Adipose tissue (tissue), 3 donors: Measurements from ENCODE around the gene AMPD3. TPM values are rescaled to one million over a fixed set of nuclear protein-coding genes. Genes with fewer than 3 reads are reported as not detected.
"Not testable (repeated sequence)": the region's sequence is repeated elsewhere in the genome, so short reads cannot be mapped to it uniquely, and the experiment has no call there.

Source experiments
- H3K27ac ChIP-seq: one replicate; pipeline ENCODE4 v1.5.1; 2013; ENCODE audit warnings: low read depth, low read length
- WGBS, 3 donors: extraction: QIAGEN DNeasy Blood & Tissue Kit; methylation state at CpG; one replicate each; pipeline ENCODE4 v1.1.7; 2013; 5-methylcytosine and 5-hydroxymethylcytosine counted together
- polyA plus RNA-seq, 3 donors: library from polyadenylated mRNA; stranded (reverse); fragments of 200-250 nt; gene quantifications; one replicate each; pipeline ENCODE4 v1.2.3, GENCODE V29; 2013
- donor health status: healthy with polysubstance abuse.
- donor health status: Bipolar disorder and iron deficiency.
- donor health status: healthy.

Gene AMPD3
- polyA plus RNA-seq, 3 donors: 1.6 to 5.2 (median 3.0) TPM

DNA sequence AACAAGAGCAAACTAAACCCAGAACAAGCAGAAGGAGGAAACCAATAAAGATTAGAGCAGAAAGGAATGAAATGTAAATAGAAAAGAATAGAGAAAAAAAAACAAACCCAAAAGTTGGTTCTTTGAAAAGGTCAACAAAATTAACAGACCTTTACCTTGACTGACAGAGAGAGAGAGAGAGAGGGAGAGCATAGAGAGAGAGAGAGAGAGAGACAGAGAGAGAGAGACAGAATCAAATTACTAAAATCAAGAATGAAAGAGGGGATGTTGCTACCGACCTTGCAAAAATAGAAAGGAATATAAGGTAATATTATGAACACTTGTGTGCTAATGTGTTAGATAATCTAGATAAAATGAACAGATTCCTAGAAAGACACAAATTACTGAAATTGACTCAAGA is 22.6 kb upstream of the AMPD3 start:
- H3K27ac ChIP-seq: no peak overlapping the region
- 36 to 71% (median 39%) methylated on average over 1 of the region's 1 CpG for WGBS, 3 donors

DNA sequence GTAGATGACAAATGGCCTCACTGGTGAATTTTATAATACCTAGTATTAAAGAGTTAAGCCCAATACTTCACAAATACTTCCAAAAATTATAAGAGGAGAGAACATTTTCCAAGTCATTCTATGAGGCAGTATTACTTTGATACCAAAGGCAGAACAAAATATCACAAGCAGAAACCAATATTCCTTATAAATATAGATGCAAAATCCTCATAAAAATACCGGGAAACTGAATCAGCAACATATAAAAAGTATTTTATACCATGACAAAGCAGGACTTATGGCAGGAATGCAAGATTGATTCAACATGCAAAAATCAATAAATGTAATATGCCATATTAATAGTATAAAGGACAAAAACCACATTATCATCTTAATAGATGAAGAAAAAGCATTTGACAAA is 22.1 kb upstream of the AMPD3 start:
- WGBS, 3 donors: 64 to 88% (median 86%) methylated on average over 1 of the region's 1 CpG
- no peak overlapping the region for H3K27ac ChIP-seq

DNA sequence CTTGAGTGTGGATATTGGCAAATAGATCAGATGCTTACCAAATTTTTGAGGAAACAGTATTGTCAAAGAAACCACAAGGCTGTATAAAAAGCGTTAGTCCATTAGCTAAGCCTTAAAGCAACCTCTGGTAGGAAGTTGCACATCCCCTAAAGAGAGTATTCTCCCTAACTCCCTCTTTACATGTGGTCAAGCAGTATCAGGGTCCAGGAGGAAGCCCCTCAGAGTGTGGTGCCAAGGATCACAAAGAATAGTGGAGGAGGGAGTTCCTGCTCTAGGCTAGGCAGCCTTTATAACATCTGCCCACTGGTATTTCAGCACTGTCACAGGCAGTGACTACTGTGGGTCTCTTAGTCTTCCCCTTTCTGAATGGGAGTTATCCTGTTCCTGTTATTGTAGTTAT is 18.8 kb upstream of the AMPD3 start:
- no peak overlapping the region for H3K27ac ChIP-seq
- WGBS, 3 donors: 41 to 67% (median 43%) methylated on average over 1 of the region's 1 CpG

GRCh38 chr11:10436683-10437082 is 18.4 kb upstream of the AMPD3 start:
- WGBS, 3 donors: 36 to 80% (median 59%) methylated on average over 1 of the region's 1 CpG
- not testable (repeated sequence) for H3K27ac ChIP-seq

GRCh38 chr11:10438458-10438857 is 16.6 kb upstream of the AMPD3 start:
- no peak overlapping the region for H3K27ac ChIP-seq

DNA sequence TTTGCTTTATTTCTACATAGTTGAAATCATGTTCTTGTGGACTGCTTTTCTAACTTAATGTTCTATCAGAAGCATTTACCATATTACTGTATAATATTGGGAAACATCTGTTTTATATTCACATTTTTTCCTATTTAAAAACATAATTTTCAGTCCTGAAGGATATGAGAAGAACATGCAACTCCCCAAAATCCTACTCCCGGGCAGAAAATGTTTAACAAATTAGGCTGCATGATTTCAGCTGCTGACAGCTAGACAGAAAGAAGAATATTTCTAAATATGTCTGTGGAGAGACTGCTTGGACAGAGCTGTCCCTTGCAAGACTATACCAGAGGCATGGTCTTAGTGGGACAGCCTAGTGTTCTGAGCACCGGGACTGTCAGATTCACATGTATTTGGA is 15.7 kb upstream of the AMPD3 start:
- no peak overlapping the region for H3K27ac ChIP-seq
- WGBS, 3 donors: 81 to 91% (median 86%) methylated on average over 2 of the region's 2 CpGs

DNA sequence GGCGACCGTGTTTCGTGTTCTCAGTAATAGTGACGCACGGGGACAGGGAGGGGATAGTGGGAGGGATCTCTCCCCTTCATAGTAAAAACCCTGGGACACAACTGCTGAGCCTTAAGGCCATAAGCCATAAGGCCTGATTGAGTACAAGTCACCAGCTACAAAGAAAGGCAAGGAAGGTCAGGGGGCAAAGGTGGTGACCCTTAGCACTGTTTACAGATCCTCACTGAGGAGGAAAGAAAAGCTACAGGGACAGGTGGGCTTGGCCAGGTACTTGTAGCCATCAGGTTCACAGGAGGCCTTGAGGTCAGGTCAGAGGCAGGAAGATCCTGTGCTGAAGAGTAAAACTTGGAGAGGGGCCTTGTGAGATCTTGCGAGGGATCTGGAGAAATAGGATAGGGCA is 15.1 kb upstream of the AMPD3 start:
- 80 to 96% (median 88%) methylated on average over 6 of the region's 6 CpGs for WGBS, 3 donors

DNA sequence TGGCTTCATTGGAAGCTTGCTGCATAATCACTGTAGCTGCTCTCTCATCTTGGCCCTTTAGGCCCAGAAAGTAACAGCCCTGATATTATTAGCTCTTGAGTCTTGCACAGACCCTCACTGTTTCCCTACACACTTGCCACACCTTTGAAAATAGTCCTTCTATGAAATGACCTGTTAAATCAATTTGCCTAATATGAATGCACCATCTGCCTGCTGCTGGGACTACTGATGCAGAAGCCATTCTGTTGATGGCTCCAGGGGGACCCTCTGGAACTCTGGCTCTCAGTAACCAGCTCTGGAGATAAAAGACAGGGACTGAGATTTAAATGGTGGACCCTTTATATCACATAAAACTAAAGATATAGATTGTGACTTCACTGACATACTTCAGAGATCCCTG is 14.7 kb upstream of the AMPD3 start:
- H3K27ac ChIP-seq: no peak overlapping the region

More for the DNA sequence above, 15.1 kb upstream of the AMPD3 start:
- no peak overlapping the region for H3K27ac ChIP-seq

- WGBS, 3 donors: 94 to 97% (median 97%) methylated on average over 4 of the region's 4 CpGs
- H3K27ac ChIP-seq: no peak overlapping the region
Measured at GRCh38 chr11:10441091-10441490, 14.0 kb upstream of the AMPD3 start.

- WGBS, 3 donors: 69 to 85% (median 74%) methylated on average over 8 of the region's 8 CpGs
- no peak overlapping the region for H3K27ac ChIP-seq
Measured at GRCh38 chr11:10441652-10442503, 13.2 kb upstream of the AMPD3 start.

DNA sequence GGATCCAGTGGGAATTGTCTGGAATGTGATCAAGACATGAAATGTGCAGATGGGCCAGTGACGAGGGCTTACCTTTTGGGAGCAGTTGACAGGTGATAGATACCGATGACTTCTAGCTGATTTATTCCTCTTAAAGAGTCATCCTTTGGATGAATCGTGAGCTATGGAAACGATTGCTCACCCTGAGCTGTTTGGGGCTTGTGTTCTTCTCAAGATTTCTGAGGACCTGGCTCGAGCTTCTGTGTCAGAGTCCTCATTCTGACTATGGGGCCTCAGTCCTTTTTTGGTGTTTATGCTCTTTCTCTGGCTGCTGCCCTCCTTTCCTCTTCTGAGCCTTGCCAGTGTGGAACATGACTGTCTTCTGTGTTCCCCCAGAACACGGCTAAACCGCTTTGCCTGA is 11.9 kb upstream of the AMPD3 start:
- no peak overlapping the region for H3K27ac ChIP-seq
- 90 to 96% (median 94%) methylated on average over 7 of the region's 7 CpGs for WGBS, 3 donors

GRCh38 chr11:10443721-10444235 is 11.3 kb upstream of the AMPD3 start:
- H3K27ac ChIP-seq: no peak overlapping the region
- whole genome bisulfite sequencing, 3 donors: 67 to 78% (median 75%) methylated on average over 4 of the region's 4 CpGs

GRCh38 chr11:10444725-10445315 is 10.2 kb upstream of the AMPD3 start:
- WGBS, 3 donors: 78 to 84% (median 79%) methylated on average over 4 of the region's 4 CpGs

DNA sequence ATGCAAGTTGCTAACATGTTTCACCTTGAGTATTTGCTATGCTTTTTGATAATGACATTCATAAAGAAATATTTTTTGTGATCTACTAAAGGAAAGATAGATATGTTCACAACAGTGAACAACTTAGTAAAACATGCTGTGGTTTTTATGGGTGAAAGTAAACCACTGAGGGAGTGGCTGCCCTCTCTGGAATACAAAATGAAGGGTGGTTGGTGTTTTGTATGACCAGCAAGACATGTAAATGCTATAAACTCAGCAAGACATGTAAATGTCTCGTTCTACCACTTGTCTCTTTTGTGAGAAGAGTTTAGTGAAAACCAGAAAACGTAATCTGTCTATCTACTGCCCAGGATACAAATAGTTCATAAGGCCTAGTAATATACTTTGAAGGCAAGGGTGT is 7.6 kb upstream of the AMPD3 start:
- H3K27ac ChIP-seq: no peak overlapping the region
- 77 to 94% (median 93%) methylated on average over 2 of the region's 2 CpGs for WGBS, 3 donors

More at GRCh38 chr11:10444725-10445315, 10.2 kb upstream of the AMPD3 start:
- H3K27ac ChIP-seq: no peak overlapping the region

- no peak overlapping the region for H3K27ac ChIP-seq
Measured at GRCh38 chr11:10450462-10451425, 4.3 kb upstream of the AMPD3 start.

DNA sequence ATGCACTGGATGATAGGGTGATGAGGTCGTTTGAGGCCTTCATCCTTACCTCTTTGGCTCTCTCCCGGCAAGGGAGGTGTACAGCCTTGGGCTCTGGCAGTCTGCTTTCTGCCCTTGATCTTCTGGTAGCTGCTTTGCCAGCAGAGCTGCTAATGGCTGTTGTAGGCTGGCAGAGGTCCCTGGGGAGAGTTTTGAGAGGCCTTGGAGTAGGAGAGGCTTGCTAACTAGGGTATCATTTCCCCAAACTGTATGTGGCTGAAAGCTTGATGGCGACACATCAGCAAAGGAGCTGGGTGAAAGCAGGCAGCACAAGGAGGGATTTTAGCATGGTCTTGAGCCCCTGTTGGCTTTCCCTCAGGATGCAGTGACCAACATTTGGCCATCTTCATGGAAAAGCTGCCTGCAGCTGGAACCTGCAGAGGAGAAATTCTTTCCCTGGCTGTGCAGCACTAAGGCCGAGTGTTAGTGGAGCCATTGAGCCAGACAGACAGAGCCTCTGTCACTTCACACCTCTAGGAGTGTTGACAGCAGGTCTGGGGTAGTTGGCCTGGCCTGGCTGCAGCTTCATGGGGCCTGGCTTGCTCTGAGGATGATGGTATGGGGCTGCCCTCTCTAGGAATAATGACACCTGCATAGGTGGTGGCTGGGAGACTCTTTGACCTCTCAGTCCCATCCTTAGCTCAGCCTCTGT is 3.5 kb upstream of the AMPD3 start:
- H3K27ac ChIP-seq: no peak overlapping the region
- 59 to 72% (median 70%) methylated on average over 4 of the region's 4 CpGs for WGBS, 3 donors

More at GRCh38 chr11:10450462-10451425, 4.3 kb upstream of the AMPD3 start:
- WGBS, 3 donors: 6% methylated on average over 51 to 94 of the region's 94 CpGs

GRCh38 chr11:10452211-10452767 is 2.8 kb upstream of the AMPD3 start:
- 88 to 91% (median 90%) methylated on average over 3 of the region's 3 CpGs for whole genome bisulfite sequencing, 3 donors
- no peak overlapping the region for H3K27ac ChIP-seq

GRCh38 chr11:10453261-10453660 is 1.8 kb upstream of the AMPD3 start:
- no peak overlapping the region for H3K27ac ChIP-seq
- WGBS, 3 donors: 85 to 88% (median 87%) methylated on average over 3 of the region's 3 CpGs
